ENCODE measurements around the gene ANKRD52.

Gene ANKRD52

GRCh38 chr12:56261503-56262232 is 3.5 kb upstream of the ANKRD52 start:
- Mint-ChIP-seq H3K36me3 (no peaks in the 10 kb centered on the region), H3K27ac (no peak overlapping the region), H3K27me3 (no peaks in the 10 kb centered on the region), H3K9me3 (no peaks in the 10 kb centered on the region), H3K4me3 (no peak overlapping the region), H3K4me1 (peaks cover 9% of the 10 kb centered on the region)
- ATAC-seq (ENCODE audit: low read depth) (no peak), DNase-seq (ENCODE audit: low spot score in 2 of 2) (no peak)

GRCh38 chr12:56260921-56261320 is 2.7 kb upstream of the ANKRD52 start:
- DNase-seq (ENCODE audit: low spot score in 2 of 2) = no peak
- peaks cover 9% of the 10 kb centered on the region for H3K4me1 Mint-ChIP-seq
- no peaks in the 10 kb centered on the region for H3K27me3 Mint-ChIP-seq
- no peaks in the 10 kb centered on the region for H3K9me3 Mint-ChIP-seq
- no peak for ATAC-seq (ENCODE audit: low read depth)
- peaks cover 3% of the 10 kb centered on the region for H3K36me3 Mint-ChIP-seq
- no peak overlapping the region for H3K4me3 Mint-ChIP-seq
- H3K27ac Mint-ChIP-seq = no peak overlapping the region

GRCh38 chr12:56260380-56260779 is 2.2 kb upstream of the ANKRD52 start:
- H3K4me3 Mint-ChIP-seq = no peak overlapping the region
- ATAC-seq (ENCODE audit: low read depth) (no peak), DNase-seq (ENCODE audit: low spot score in 2 of 2) (no peak)
- no peak overlapping the region for H3K27ac Mint-ChIP-seq
- H3K4me1 Mint-ChIP-seq = peaks cover 9% of the 10 kb centered on the region
- H3K36me3 Mint-ChIP-seq = peaks cover 3% of the 10 kb centered on the region
- H3K9me3 Mint-ChIP-seq = no peaks in the 10 kb centered on the region
- no peaks in the 10 kb centered on the region for H3K27me3 Mint-ChIP-seq

- Mint-ChIP-seq H3K27me3 (no peaks in the 10 kb centered on the region), H3K36me3 (peaks cover 3% of the 10 kb centered on the region), H3K4me3 (peak overlapping the region; percentile 99), H3K9me3 (no peaks in the 10 kb centered on the region), H3K4me1 (peaks cover 9% of the 10 kb centered on the region), H3K27ac (peak overlapping the region; percentile 91)
- DNase-seq (ENCODE audit: low spot score in 2 of 2) (no peak), ATAC-seq (ENCODE audit: low read depth) (no peak)
Observed at GRCh38 chr12:56258820-56259183, 618 bp upstream of the ANKRD52 start.

- ATAC-seq (ENCODE audit: low read depth) (peak; percentile 10), DNase-seq (ENCODE audit: low spot score in 2 of 2) (peak in 1 of 2 donors; percentile 12)
- H3K27me3 Mint-ChIP-seq = no peaks in the 10 kb centered on the region
- H3K4me3 Mint-ChIP-seq = peak overlapping the region; percentile 85
- H3K9me3 Mint-ChIP-seq = no peaks in the 10 kb centered on the region
- peaks cover 10% of the 10 kb centered on the region for H3K36me3 Mint-ChIP-seq
- peak overlapping the region; percentile 83 for H3K27ac Mint-ChIP-seq
- peaks cover 9% of the 10 kb centered on the region for H3K4me1 Mint-ChIP-seq
Observed at GRCh38 chr12:56257491-56258067, 605 bp downstream of the ANKRD52 start.

GRCh38 chr12:56257071-56257470 is 1.1 kb downstream of the ANKRD52 start:
- Mint-ChIP-seq H3K4me3 (peak overlapping the region; percentile 85), H3K27me3 (no peaks in the 10 kb centered on the region), H3K36me3 (peaks cover 15% of the 10 kb centered on the region), H3K27ac (peak overlapping the region; percentile 83), H3K4me1 (peaks cover 11% of the 10 kb centered on the region), H3K9me3 (no peaks in the 10 kb centered on the region)
- ATAC-seq (ENCODE audit: low read depth) (no peak), DNase-seq (ENCODE audit: low spot score in 2 of 2) (no peak)

- no peaks in the 10 kb centered on the region for H3K27me3 Mint-ChIP-seq
- H3K4me3 Mint-ChIP-seq = peak overlapping the region; percentile 85
- no peaks in the 10 kb centered on the region for H3K9me3 Mint-ChIP-seq
- peak overlapping the region; percentile 83 for H3K27ac Mint-ChIP-seq
- peaks cover 11% of the 10 kb centered on the region for H3K4me1 Mint-ChIP-seq
- DNase-seq (ENCODE audit: low spot score in 2 of 2) (no peak), ATAC-seq (ENCODE audit: low read depth) (no peak)
- peaks cover 15% of the 10 kb centered on the region for H3K36me3 Mint-ChIP-seq
Observed at GRCh38 chr12:56256326-56256960, 1.7 kb downstream of the ANKRD52 start.

GRCh38 chr12:56255671-56256070 is 2.5 kb downstream of the ANKRD52 start:
- H3K27ac Mint-ChIP-seq = no peak overlapping the region
- H3K27me3 Mint-ChIP-seq = no peaks in the 10 kb centered on the region
- peaks cover 11% of the 10 kb centered on the region for H3K4me1 Mint-ChIP-seq
- no peak for DNase-seq (ENCODE audit: low spot score in 2 of 2)
- H3K9me3 Mint-ChIP-seq = no peaks in the 10 kb centered on the region
- H3K4me3 Mint-ChIP-seq = no peak overlapping the region
- ATAC-seq (ENCODE audit: low read depth) = no peak
- peaks cover 15% of the 10 kb centered on the region for H3K36me3 Mint-ChIP-seq

- H3K4me3 Mint-ChIP-seq = no peak overlapping the region
- H3K27ac Mint-ChIP-seq = no peak overlapping the region
- H3K4me1 Mint-ChIP-seq = peaks cover 5% of the 10 kb centered on the region
- H3K27me3 Mint-ChIP-seq = no peaks in the 10 kb centered on the region
- ATAC-seq (ENCODE audit: low read depth) (no peak), DNase-seq (ENCODE audit: low spot score in 2 of 2) (no peak)
- H3K36me3 Mint-ChIP-seq = peaks cover 19% of the 10 kb centered on the region
- no peaks in the 10 kb centered on the region for H3K9me3 Mint-ChIP-seq
Observed at GRCh38 chr12:56253091-56253490, 5.1 kb downstream of the ANKRD52 start.

- H3K4me3 Mint-ChIP-seq = no peak overlapping the region
- H3K9me3 Mint-ChIP-seq = no peaks in the 10 kb centered on the region
- ATAC-seq (ENCODE audit: low read depth) = no peak
- H3K27ac Mint-ChIP-seq = no peak overlapping the region
- H3K4me1 Mint-ChIP-seq = peaks cover 5% of the 10 kb centered on the region
- H3K27me3 Mint-ChIP-seq = no peaks in the 10 kb centered on the region
- peaks cover 19% of the 10 kb centered on the region for H3K36me3 Mint-ChIP-seq
- no peak for DNase-seq (ENCODE audit: low spot score in 2 of 2)
Observed at GRCh38 chr12:56252649-56253048, 5.5 kb downstream of the ANKRD52 start.

- DNase-seq (ENCODE audit: low spot score in 2 of 2) (no peak), ATAC-seq (ENCODE audit: low read depth) (no peak)
- peaks cover 2% of the 10 kb centered on the region for H3K4me1 Mint-ChIP-seq
- H3K36me3 Mint-ChIP-seq = peaks cover 24% of the 10 kb centered on the region
- no peak overlapping the region for H3K27ac Mint-ChIP-seq
- H3K4me3 Mint-ChIP-seq = no peak overlapping the region
- H3K27me3 Mint-ChIP-seq = no peaks in the 10 kb centered on the region
- H3K9me3 Mint-ChIP-seq = no peaks in the 10 kb centered on the region
Observed at GRCh38 chr12:56248711-56249110, 9.5 kb downstream of the ANKRD52 start.

- ATAC-seq (ENCODE audit: low read depth) = no peak
- Mint-ChIP-seq H3K4me1 (peaks cover 6% of the 10 kb centered on the region), H3K9me3 (no peaks in the 10 kb centered on the region), H3K27ac (no peak overlapping the region), H3K4me3 (no peak overlapping the region), H3K27me3 (no peaks in the 10 kb centered on the region), H3K36me3 (peaks cover 22% of the 10 kb centered on the region)
- DNase-seq (ENCODE audit: low spot score in 2 of 2) = no peak
Observed at GRCh38 chr12:56247923-56248322, 10.3 kb downstream of the ANKRD52 start.

- Mint-ChIP-seq H3K27ac (no peak overlapping the region), H3K27me3 (no peaks in the 10 kb centered on the region), H3K4me1 (peaks cover 13% of the 10 kb centered on the region), H3K36me3 (peaks cover 32% of the 10 kb centered on the region), H3K4me3 (no peak overlapping the region), H3K9me3 (no peaks in the 10 kb centered on the region)
- ATAC-seq (ENCODE audit: low read depth) (no peak), DNase-seq (ENCODE audit: low spot score in 2 of 2) (no peak)
Observed at GRCh38 chr12:56244494-56244893, 13.7 kb downstream of the ANKRD52 start.

- no peak for DNase-seq (ENCODE audit: low spot score in 2 of 2)
- peaks cover 29% of the 10 kb centered on the region for H3K36me3 Mint-ChIP-seq
- no peaks in the 10 kb centered on the region for H3K27me3 Mint-ChIP-seq
- H3K4me1 Mint-ChIP-seq = peaks cover 13% of the 10 kb centered on the region
- no peaks in the 10 kb centered on the region for H3K9me3 Mint-ChIP-seq
- H3K27ac Mint-ChIP-seq = no peak overlapping the region
- no peak for ATAC-seq (ENCODE audit: low read depth)
- H3K4me3 Mint-ChIP-seq = no peak overlapping the region
Observed at GRCh38 chr12:56243731-56244181, 14.4 kb downstream of the ANKRD52 start.

Measured in memory B cell (primary cell).